Measurements from ENCODE around the gene RIOK1. TPM values are rescaled to one million over a fixed set of nuclear protein-coding genes. Genes with fewer than 3 reads are reported as not detected.

The RIOK1 gene
- total RNA-seq, 1 experiment from 2014 or later = 56.5 TPM

DNA sequence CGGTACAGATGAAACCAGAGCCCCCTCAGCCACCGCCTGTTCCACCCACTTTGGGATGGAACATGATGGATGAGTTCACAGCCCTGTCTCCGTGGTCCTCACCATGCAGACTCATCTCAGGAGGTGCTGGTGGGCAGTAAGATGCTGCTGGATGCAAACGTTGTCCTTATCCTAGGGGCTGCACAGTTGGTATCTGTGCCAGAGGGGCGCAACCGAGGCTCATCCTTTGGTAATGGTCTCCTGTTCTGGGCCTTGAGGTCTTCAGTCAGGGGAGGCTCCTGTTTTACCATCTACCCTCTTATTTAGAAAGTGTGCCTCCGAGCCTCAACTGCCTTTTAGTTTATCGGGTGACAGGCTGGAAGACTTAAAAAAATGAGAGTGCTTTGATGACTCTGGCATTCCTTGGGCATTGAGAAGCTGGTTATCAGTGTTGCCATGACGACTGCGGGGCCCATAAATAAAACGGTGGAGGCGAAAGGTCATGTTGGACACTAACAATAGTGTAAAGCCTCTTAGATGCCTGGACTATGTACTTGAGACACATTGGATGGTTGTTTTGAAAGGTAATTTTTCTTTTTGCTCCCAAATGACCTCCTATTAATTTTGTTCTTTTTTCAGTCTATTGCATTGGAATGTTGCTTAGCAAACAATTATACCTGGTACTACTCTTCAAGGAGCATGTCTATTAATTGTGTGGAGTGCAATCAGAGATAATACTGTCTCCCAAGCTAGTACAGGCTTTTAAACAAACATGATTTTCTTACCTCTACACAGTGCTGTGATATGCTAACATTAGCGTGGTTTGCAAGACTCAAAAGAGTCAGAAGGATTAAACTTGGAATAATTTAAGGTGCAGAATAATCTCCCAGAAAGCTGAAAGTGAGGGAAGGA, 77.6 kb downstream of the RIOK1 start:
- Histone ChIP-seq H3K36me3 (ENCODE audit: insufficient read depth, low read length, poor library complexity, severe bottlenecking) (no peaks in the 10 kb centered on the region), H3K27ac (ENCODE audit: low read depth, low read length, poor library complexity, severe bottlenecking) (no peak overlapping the region), H3K4me1 (ENCODE audit: insufficient read depth, low read length, poor library complexity, severe bottlenecking) (no peaks in the 10 kb centered on the region), H3K4me3 (ENCODE audit: low read depth, low read length, poor library complexity, severe bottlenecking) (no peak overlapping the region), H3K9me3 (ENCODE audit: low read depth, low read length, poor library complexity, severe bottlenecking) (no peaks in the 10 kb centered on the region), H3K27me3 (replicated peaks; ENCODE audit: insufficient read depth, low read depth, low read length, poor library complexity) (no peaks in the 10 kb centered on the region)
- intact Hi-C loops (cut with micrococcal nuclease; ENCODE audit: unreplicated experiment) = no loop called here
- TF ChIP-seq EZH2 (IDR thresholded peaks at IDR 0.05; ENCODE audit: borderline replicate concordance, low read depth, low read length, poor library complexity, severe bottlenecking) = no peak
- TF ChIP-seq, protein P1, sequence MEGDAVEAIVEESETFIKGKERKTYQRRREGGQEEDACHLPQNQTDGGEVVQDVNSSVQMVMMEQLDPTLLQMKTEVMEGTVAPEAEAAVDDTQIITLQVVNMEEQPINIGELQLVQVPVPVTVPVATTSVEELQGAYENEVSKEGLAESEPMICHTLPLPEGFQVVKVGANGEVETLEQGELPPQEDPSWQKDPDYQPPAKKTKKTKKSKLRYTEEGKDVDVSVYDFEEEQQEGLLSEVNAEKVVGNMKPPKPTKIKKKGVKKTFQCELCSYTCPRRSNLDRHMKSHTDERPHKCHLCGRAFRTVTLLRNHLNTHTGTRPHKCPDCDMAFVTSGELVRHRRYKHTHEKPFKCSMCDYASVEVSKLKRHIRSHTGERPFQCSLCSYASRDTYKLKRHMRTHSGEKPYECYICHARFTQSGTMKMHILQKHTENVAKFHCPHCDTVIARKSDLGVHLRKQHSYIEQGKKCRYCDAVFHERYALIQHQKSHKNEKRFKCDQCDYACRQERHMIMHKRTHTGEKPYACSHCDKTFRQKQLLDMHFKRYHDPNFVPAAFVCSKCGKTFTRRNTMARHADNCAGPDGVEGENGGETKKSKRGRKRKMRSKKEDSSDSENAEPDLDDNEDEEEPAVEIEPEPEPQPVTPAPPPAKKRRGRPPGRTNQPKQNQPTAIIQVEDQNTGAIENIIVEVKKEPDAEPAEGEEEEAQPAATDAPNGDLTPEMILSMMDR (conservative IDR thresholded peaks at IDR 0.05; ENCODE audit: low read depth, low read length) = no peak
- ChIA-PET CTCF (no interaction called here), POLR2A (ENCODE audit: low non-redundant PET) (no interaction called here)
- BruUV-seq (replicated peaks) = no TSS peak
- no peak for DNase-seq (ENCODE audit: low spot score)

Other genes with a start within 250 kb of the RIOK1 start
- 152 and 161 TPM in 2 replicates for gene SSR1, start 76.6 kb upstream of the RIOK1 start, total RNA-seq (2021)
- 0.19 and 0.31 TPM in 2 replicates for gene CAGE1, start 66 bp upstream of the RIOK1 start, total RNA-seq (2021)
- gene DSP, start 151.9 kb downstream of the RIOK1 start, total RNA-seq (2021) = 0.28 and 0.46 TPM in 2 replicates
- 27.4 and 29.4 TPM in 2 replicates for gene SNRNP48, start 200.4 kb downstream of the RIOK1 start, total RNA-seq (2021)